Measurements from ENCODE around the gene HDAC9.

GRCh38 chr7:18521236-18521589, 25.7 kb downstream of the HDAC9 start:
- no peak for TF ChIP-seq CTCF (conservative IDR thresholded peaks at IDR 0.05)
- TF ChIP-seq EZH2 (IDR thresholded peaks at IDR 0.05; ENCODE audit: low read depth), result no peak

Data from PC-9 (cell line).